Hepatocyte (in vitro differentiated cells): Measurements from ENCODE around the gene LYRM4. TPM values are rescaled to one million over a fixed set of nuclear protein-coding genes. Genes with fewer than 3 reads are reported as not detected.

Source experiments
- DNase-seq: peaks from one replicate; pipeline ENCODE4 v3.0.0-alpha.2; 2016; ENCODE audit warnings: low spot score
- H2AFZ ChIP-seq: fragments of 200-600 bp; sonication (generic); 2 replicates; pipeline ENCODE4 v1.6.0; 2016; ENCODE audit warnings: antibody characterized with exemption, mild to moderate bottlenecking
- H3K27ac ChIP-seq: fragments of 200-600 bp; sonication (generic); 2 replicates; pipeline ENCODE4 v1.5.1; 2016; ENCODE audit warnings: mild to moderate bottlenecking
- H3K27me3 ChIP-seq: fragments of 200-600 bp; sonication (generic); 2 replicates; pipeline ENCODE4 v1.6.1; 2016
- H3K36me3 ChIP-seq: fragments of 200-600 bp; sonication (generic); replicated peaks from 2 replicates; pipeline ENCODE4 v1.5.1; 2016; ENCODE audit warnings: low read depth; ENCODE audit not compliant: insufficient read depth
- H3K4me1 ChIP-seq: fragments of 200-600 bp; sonication (generic); 2 replicates; pipeline ENCODE4 v1.5.1; 2016; ENCODE audit warnings: mild to moderate bottlenecking, moderate library complexity; ENCODE audit not compliant: insufficient read depth
- H3K4me2 ChIP-seq: fragments of 200-600 bp; sonication (generic); 2 replicates; pipeline ENCODE4 v1.6.0; 2016
- H3K4me3 ChIP-seq: fragments of 200-600 bp; sonication (generic); 2 replicates; pipeline ENCODE4 v1.5.1; 2016; ENCODE audit warnings: mild to moderate bottlenecking
- H3K79me2 ChIP-seq: fragments of 200-600 bp; sonication (generic); 2 replicates; pipeline ENCODE4 v1.6.0; 2017; ENCODE audit warnings: mild to moderate bottlenecking
- H3K9me2 ChIP-seq: fragments of 200-600 bp; sonication (generic); replicated peaks from 2 replicates; pipeline ENCODE4 v1.6.0; 2017; ENCODE audit warnings: mild to moderate bottlenecking; ENCODE audit not compliant: insufficient read depth
- H3K9me3 ChIP-seq: fragments of 200-600 bp; sonication (generic); 2 replicates; pipeline ENCODE4 v1.5.1; 2016; ENCODE audit warnings: low read depth, mild to moderate bottlenecking
- H4K20me1 ChIP-seq: fragments of 200-600 bp; sonication (generic); 2 replicates; pipeline ENCODE4 v1.6.0; 2016; ENCODE audit warnings: mild to moderate bottlenecking; ENCODE audit not compliant: insufficient read depth, poor library complexity, severe bottlenecking
- CTCF ChIP-seq: fragments of 200-600 bp; sonication (generic); IDR thresholded peaks from 2 replicates; pipeline ENCODE4 v1.5.1; 2016; ENCODE audit warnings: antibody characterized with exemption, mild to moderate bottlenecking; ENCODE audit not compliant: poor library complexity
- EZH2 ChIP-seq: fragments of 200-600 bp; sonication (generic); IDR thresholded peaks from 2 replicates; pipeline ENCODE4 v1.6.1; 2016; ENCODE audit warnings: antibody characterized with exemption, mild to moderate bottlenecking, borderline replicate concordance
- EZH2phosphoT487 ChIP-seq: fragments of 200-600 bp; sonication (generic); IDR thresholded peaks from one replicate; pipeline ENCODE4 v1.6.1; 2018; ENCODE audit warnings: antibody characterized with exemption, mild to moderate bottlenecking, low read depth, moderate library complexity; ENCODE audit not compliant: unreplicated experiment, severe bottlenecking
- WGBS: methylation state at CpG from one replicate; pipeline ENCODE4 v1.1.6; 2016; ENCODE audit warnings: low lambda C conversion rate; ENCODE audit errors: missing lambda C conversion rate; 5-methylcytosine and 5-hydroxymethylcytosine counted together
- polyA plus RNA-seq: library from polyadenylated mRNA; unstranded; fragments of >200 nt; fragmentation: Nextera tagmentation; extraction: Ambion mirVana; gene quantifications from 2 replicates; pipeline ENCODE4 v1.2.1, GENCODE V29; 2016
- total RNA-seq: library from RNA; depleted of rRNA; stranded (reverse); fragments of >200 nt; gene quantifications from 2 replicates; pipeline ENCODE4 v1.2.3, GENCODE V29; 2014

The LYRM4 gene
- total and polyA plus RNA-seq, 2 experiments from 2014 or later = 20.5 to 22.9 TPM

GRCh38 chr6:5174756-5175549 lies 85.8 kb downstream of the LYRM4 start:
- TF ChIP-seq EZH2phosphoT487 = no peak
- TF ChIP-seq EZH2 = no peak
- peak; percentile 36 for TF ChIP-seq CTCF
- 64% methylated on average over 10 of the region's 10 CpGs for WGBS
- H3K79me2 ChIP-seq = no peaks in the 10 kb centered on the region
- no peak overlapping the region for H3K27ac ChIP-seq
- no peaks in the 10 kb centered on the region for H3K27me3 ChIP-seq
- no peaks in the 10 kb centered on the region for H3K36me3 ChIP-seq
- no peak for DNase-seq
- H3K9me2 ChIP-seq = no peaks in the 10 kb centered on the region
- H3K4me2 ChIP-seq = no peak overlapping the region
- H2AFZ ChIP-seq = no peak overlapping the region
- no peaks in the 10 kb centered on the region for H3K9me3 ChIP-seq
- no peak overlapping the region for H3K4me3 ChIP-seq
- H4K20me1 ChIP-seq = no peaks in the 10 kb centered on the region
- no peaks in the 10 kb centered on the region for H3K4me1 ChIP-seq

GRCh38 chr6:5174244-5174643 lies 86.5 kb downstream of the LYRM4 start:
- Histone ChIP-seq H3K9me3 (no peaks in the 10 kb centered on the region), H3K4me2 (no peak overlapping the region), H3K4me3 (no peak overlapping the region), H3K9me2 (no peaks in the 10 kb centered on the region), H3K79me2 (no peaks in the 10 kb centered on the region), H3K4me1 (no peaks in the 10 kb centered on the region), H2AFZ (no peak overlapping the region), H3K27ac (no peak overlapping the region), H3K27me3 (no peaks in the 10 kb centered on the region), H4K20me1 (no peaks in the 10 kb centered on the region), H3K36me3 (no peaks in the 10 kb centered on the region)
- no peak for DNase-seq
- WGBS = 60% methylated on average over 6 of the region's 6 CpGs
- no peak for TF ChIP-seq EZH2
- no peak for TF ChIP-seq CTCF
- no peak for TF ChIP-seq EZH2phosphoT487

- H3K4me1 ChIP-seq = no peaks in the 10 kb centered on the region
- WGBS = 93% methylated on average over 3 of the region's 3 CpGs
- no peaks in the 10 kb centered on the region for H4K20me1 ChIP-seq
- H3K27ac ChIP-seq = no peak overlapping the region
- no peaks in the 10 kb centered on the region for H3K9me3 ChIP-seq
- TF ChIP-seq EZH2 = no peak
- TF ChIP-seq EZH2phosphoT487 = no peak
- no peak for TF ChIP-seq CTCF
- H3K4me3 ChIP-seq = no peak overlapping the region
- H3K9me2 ChIP-seq = no peaks in the 10 kb centered on the region
- no peaks in the 10 kb centered on the region for H3K36me3 ChIP-seq
- H2AFZ ChIP-seq = no peak overlapping the region
- no peaks in the 10 kb centered on the region for H3K79me2 ChIP-seq
- no peak for DNase-seq
- H3K27me3 ChIP-seq = no peaks in the 10 kb centered on the region
- H3K4me2 ChIP-seq = no peak overlapping the region
These were observed 86.9 kb downstream of the LYRM4 start for GRCh38 chr6:5173810-5174209.
